Inflammatory macrophage (primary cell): ENCODE measurements around the gene TAF10.

ENCODE experiments used
- DNase-seq, 2 donors: peaks; one replicate each; pipeline ENCODE4 v3.0.0-alpha.2; 2020 to 2022

TAF10 gene

GRCh38 chr11:6607190-6607795 lies 4.7 kb downstream of the TAF10 start:
- DNase-seq: no peak

- peak; percentile 55 to 62 for DNase-seq
Measured at GRCh38 chr11:6606471-6607189, 5.4 kb downstream of the TAF10 start.

- peak; percentile 16 to 28 for DNase-seq
Measured at GRCh38 chr11:6604790-6605189, 7.2 kb downstream of the TAF10 start.

GRCh38 chr11:6604081-6604626 lies 7.9 kb downstream of the TAF10 start:
- peak; percentile 16 to 45 for DNase-seq

- peak; percentile 90 for DNase-seq
Measured at GRCh38 chr11:6603287-6604080, 8.5 kb downstream of the TAF10 start, which contains the start of the genes ILK and RRP8. ILK (plus strand) TSS chr11:6603774; CDS start chr11:6604272, 498 bp downstream. RRP8 (minus strand) TSS chr11:6603616; CDS start chr11:6603502, 114 bp downstream.

GRCh38 chr11:6602096-6602940 lies 9.7 kb downstream of the TAF10 start:
- DNase-seq: no peak

- DNase-seq: no peak
Measured at GRCh38 chr11:6601041-6601461, 11.0 kb downstream of the TAF10 start.

GRCh38 chr11:6599881-6600390 lies 12.1 kb downstream of the TAF10 start:
- no peak for DNase-seq

- DNase-seq: no peak
Measured at GRCh38 chr11:6599449-6599848, 12.6 kb downstream of the TAF10 start.

GRCh38 chr11:6598555-6598954 lies 13.5 kb downstream of the TAF10 start:
- no peak for DNase-seq

- no peak for DNase-seq
Measured at GRCh38 chr11:6596239-6596877, 15.7 kb downstream of the TAF10 start.

GRCh38 chr11:6594142-6594768 lies 17.8 kb downstream of the TAF10 start:
- no peak for DNase-seq

- no peak for DNase-seq
Measured at GRCh38 chr11:6588018-6588417, 24.0 kb downstream of the TAF10 start.

GRCh38 chr11:6587360-6587953 lies 24.6 kb downstream of the TAF10 start:
- no peak for DNase-seq

- DNase-seq: no peak
Measured at GRCh38 chr11:6586434-6587359, 25.3 kb downstream of the TAF10 start.

GRCh38 chr11:6584528-6584927 lies 27.5 kb downstream of the TAF10 start:
- DNase-seq: no peak

GRCh38 chr11:6583584-6583983 lies 28.4 kb downstream of the TAF10 start:
- no peak for DNase-seq

GRCh38 chr11:6579681-6580080 lies 32.3 kb downstream of the TAF10 start:
- no peak for DNase-seq

- no peak for DNase-seq
Measured at GRCh38 chr11:6578134-6578533, 33.9 kb downstream of the TAF10 start.
